ENCODE data around the gene TTC3. TPM values are rescaled to one million over a fixed set of nuclear protein-coding genes. Genes with fewer than 3 reads are reported as not detected.

The TTC3 gene
- total and polyA plus RNA-seq, 2 donors: 56.5 to 670 TPM

- DNase-seq (ENCODE audit: extremely low spot score): peak; percentile 59
- under 1% methylated on average over 54 of the region's 54 CpGs for WGBS
- Histone ChIP-seq H3K4me1 (ENCODE audit: insufficient read depth) (no peaks in the 10 kb centered on the region), H3K36me3 (ENCODE audit: insufficient read depth) (no peaks in the 10 kb centered on the region), H3K4me3 (ENCODE audit: low read depth, low read length) (peak overlapping the region; percentile 69), H3K27ac (ENCODE audit: low read depth) (peak overlapping the region; percentile 99)
These were observed 623 bp upstream of the TTC3 start for GRCh38 chr21:37072274-37072987.

- peak overlapping the region; percentile 69 for H3K4me3 ChIP-seq (ENCODE audit: low read depth, low read length)
- peak overlapping the region; percentile 94 for H3K27ac ChIP-seq (ENCODE audit: low read depth)
- H3K36me3 ChIP-seq (ENCODE audit: insufficient read depth): no peaks in the 10 kb centered on the region
- no peaks in the 10 kb centered on the region for H3K4me1 ChIP-seq (ENCODE audit: insufficient read depth)
- WGBS: under 1% methylated on average over 70 of the region's 70 CpGs
- no peak for DNase-seq (ENCODE audit: extremely low spot score)
These were observed 553 bp downstream of the TTC3 start for GRCh38 chr21:37073417-37074196.

GRCh38 chr21:37074197-37074510 is 1.1 kb downstream of the TTC3 start:
- 4% methylated on average over 13 of the region's 13 CpGs for WGBS
- peak overlapping the region; percentile 69 for H3K4me3 ChIP-seq (ENCODE audit: low read depth, low read length)
- H3K36me3 ChIP-seq (ENCODE audit: insufficient read depth): no peaks in the 10 kb centered on the region

GRCh38 chr21:37074546-37074945 is 1.5 kb downstream of the TTC3 start:
- DNase-seq (ENCODE audit: extremely low spot score): no peak
- peak overlapping the region; percentile 69 for H3K4me3 ChIP-seq (ENCODE audit: low read depth, low read length)
- no peaks in the 10 kb centered on the region for H3K36me3 ChIP-seq (ENCODE audit: insufficient read depth)
- no peak overlapping the region for H3K27ac ChIP-seq (ENCODE audit: low read depth)
- WGBS: 32% methylated on average over 9 of the region's 9 CpGs
- no peaks in the 10 kb centered on the region for H3K4me1 ChIP-seq (ENCODE audit: insufficient read depth)

More at GRCh38 chr21:37074197-37074510, 1.1 kb downstream of the TTC3 start:
- no peaks in the 10 kb centered on the region for H3K4me1 ChIP-seq (ENCODE audit: insufficient read depth)
- no peak for DNase-seq (ENCODE audit: extremely low spot score)
- no peak overlapping the region for H3K27ac ChIP-seq (ENCODE audit: low read depth)

GRCh38 chr21:37075214-37075770 is 2.2 kb downstream of the TTC3 start:
- 89% methylated on average over 4 of the region's 4 CpGs for whole genome bisulfite sequencing
- H3K36me3 ChIP-seq (ENCODE audit: insufficient read depth): no peaks in the 10 kb centered on the region
- no peak overlapping the region for H3K27ac ChIP-seq (ENCODE audit: low read depth)
- no peaks in the 10 kb centered on the region for H3K4me1 ChIP-seq (ENCODE audit: insufficient read depth)
- no peak for DNase-seq (ENCODE audit: extremely low spot score)
- no peak overlapping the region for H3K4me3 ChIP-seq (ENCODE audit: low read depth, low read length)

GRCh38 chr21:37076087-37076850 is 3.2 kb downstream of the TTC3 start:
- no peak overlapping the region for H3K4me3 ChIP-seq (ENCODE audit: low read depth, low read length)
- no peaks in the 10 kb centered on the region for H3K4me1 ChIP-seq (ENCODE audit: insufficient read depth)
- WGBS: 99% methylated on average over 4 of the region's 4 CpGs
- no peaks in the 10 kb centered on the region for H3K36me3 ChIP-seq (ENCODE audit: insufficient read depth)
- H3K27ac ChIP-seq (ENCODE audit: low read depth): no peak overlapping the region
- no peak for DNase-seq (ENCODE audit: extremely low spot score)

GRCh38 chr21:37077403-37077802 is 4.3 kb downstream of the TTC3 start:
- 95% methylated on average over 1 of the region's 1 CpG for WGBS
- Histone ChIP-seq H3K36me3 (ENCODE audit: insufficient read depth) (no peaks in the 10 kb centered on the region), H3K27ac (ENCODE audit: low read depth) (no peak overlapping the region), H3K4me3 (ENCODE audit: low read depth, low read length) (no peak overlapping the region), H3K4me1 (ENCODE audit: insufficient read depth) (no peaks in the 10 kb centered on the region)
- DNase-seq (ENCODE audit: extremely low spot score): no peak

- WGBS: 82% methylated on average over 6 of the region's 6 CpGs
These were observed 6.3 kb downstream of the TTC3 start for GRCh38 chr21:37079211-37079824.

GRCh38 chr21:37082375-37082774 is 9.3 kb downstream of the TTC3 start:
- H3K4me1 ChIP-seq (ENCODE audit: insufficient read depth): no peaks in the 10 kb centered on the region
- H3K27ac ChIP-seq (ENCODE audit: low read depth): no peak overlapping the region
- 71% methylated on average over 1 of the region's 1 CpG for WGBS
- no peak overlapping the region for H3K4me3 ChIP-seq (ENCODE audit: low read depth, low read length)
- no peak for DNase-seq (ENCODE audit: extremely low spot score)
- no peaks in the 10 kb centered on the region for H3K36me3 ChIP-seq (ENCODE audit: insufficient read depth)

More at GRCh38 chr21:37079211-37079824, 6.3 kb downstream of the TTC3 start:
- DNase-seq (ENCODE audit: extremely low spot score): no peak
- H3K4me1 ChIP-seq (ENCODE audit: insufficient read depth): no peaks in the 10 kb centered on the region
- H3K4me3 ChIP-seq (ENCODE audit: low read depth, low read length): no peak overlapping the region
- H3K36me3 ChIP-seq (ENCODE audit: insufficient read depth): no peaks in the 10 kb centered on the region
- H3K27ac ChIP-seq (ENCODE audit: low read depth): no peak overlapping the region

- no peak for DNase-seq (ENCODE audit: extremely low spot score)
- Histone ChIP-seq H3K4me1 (ENCODE audit: insufficient read depth) (no peaks in the 10 kb centered on the region), H3K36me3 (ENCODE audit: insufficient read depth) (no peaks in the 10 kb centered on the region), H3K27ac (ENCODE audit: low read depth) (no peak overlapping the region), H3K4me3 (ENCODE audit: low read depth, low read length) (no peak overlapping the region)
These were observed 9.9 kb downstream of the TTC3 start for GRCh38 chr21:37082856-37083528.

- H3K4me1 ChIP-seq (ENCODE audit: insufficient read depth): no peaks in the 10 kb centered on the region
- H3K36me3 ChIP-seq (ENCODE audit: insufficient read depth): no peaks in the 10 kb centered on the region
- no peak overlapping the region for H3K4me3 ChIP-seq (ENCODE audit: low read depth, low read length)
- H3K27ac ChIP-seq (ENCODE audit: low read depth): no peak overlapping the region
- 82% methylated on average over 3 of the region's 3 CpGs for WGBS
- DNase-seq (ENCODE audit: extremely low spot score): no peak
These were observed 12.7 kb downstream of the TTC3 start for GRCh38 chr21:37085726-37086125.

- Histone ChIP-seq H3K36me3 (ENCODE audit: insufficient read depth) (no peaks in the 10 kb centered on the region), H3K4me1 (ENCODE audit: insufficient read depth) (no peaks in the 10 kb centered on the region), H3K27ac (ENCODE audit: low read depth) (no peak overlapping the region), H3K4me3 (ENCODE audit: low read depth, low read length) (no peak overlapping the region)
- WGBS: 50% methylated on average over 5 of the region's 5 CpGs
- no peak for DNase-seq (ENCODE audit: extremely low spot score)
These were observed 14.1 kb downstream of the TTC3 start for GRCh38 chr21:37087188-37087587.

All from urinary bladder (tissue), 4 donors.